Fibroblast of skin of abdomen (primary cell): ENCODE data around the gene NDRG2.
"Not testable (repeated sequence)": the region's sequence is repeated elsewhere in the genome, so short reads cannot be mapped to it uniquely, and the experiment has no call there.

Experiments used
- DNase-seq: peaks from one replicate; pipeline ENCODE4 v3.0.0-alpha.2; 2013

The NDRG2 gene

GRCh38 chr14:21003788-21004346 is 21.0 kb downstream of the NDRG2 start:
- DNase-seq: no peak

- DNase-seq: no peak
Measured at GRCh38 chr14:21001218-21001617, 23.6 kb downstream of the NDRG2 start.

DNA sequence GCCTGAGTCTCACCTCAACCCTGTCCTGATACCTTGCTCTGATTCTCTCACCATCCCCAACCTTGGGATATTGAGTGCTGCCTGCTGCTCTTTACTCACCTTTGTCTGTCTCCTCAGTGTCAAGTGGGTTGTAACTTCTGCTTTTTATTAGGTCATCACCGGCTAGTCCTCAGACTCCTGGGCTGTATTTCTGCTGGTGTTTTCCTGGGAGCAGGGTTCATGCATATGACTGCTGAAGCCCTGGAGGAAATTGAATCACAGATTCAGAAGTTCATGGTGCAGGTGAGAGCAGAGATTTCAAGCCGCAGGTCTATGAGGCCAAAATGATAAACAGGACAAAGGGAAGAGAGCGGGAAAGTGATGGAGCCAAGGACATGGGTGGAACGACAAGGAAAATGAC is 25.3 kb downstream of the NDRG2 start:
- DNase-seq: no peak

- DNase-seq: peak; percentile 63
Measured at GRCh38 chr14:20998674-20999366, 26.0 kb downstream of the NDRG2 start, which contains the start of gene SLC39A2. SLC39A2 (plus strand) TSS chr14:20999293; CDS start chr14:20999447, 154 bp downstream.

- DNase-seq: no peak
Measured at GRCh38 chr14:20998139-20998538, 26.7 kb downstream of the NDRG2 start.

- DNase-seq: no peak
Measured at GRCh38 chr14:20997564-20997963, 27.3 kb downstream of the NDRG2 start.

- no peak for DNase-seq
Measured at GRCh38 chr14:20997115-20997514, 27.7 kb downstream of the NDRG2 start.

DNA sequence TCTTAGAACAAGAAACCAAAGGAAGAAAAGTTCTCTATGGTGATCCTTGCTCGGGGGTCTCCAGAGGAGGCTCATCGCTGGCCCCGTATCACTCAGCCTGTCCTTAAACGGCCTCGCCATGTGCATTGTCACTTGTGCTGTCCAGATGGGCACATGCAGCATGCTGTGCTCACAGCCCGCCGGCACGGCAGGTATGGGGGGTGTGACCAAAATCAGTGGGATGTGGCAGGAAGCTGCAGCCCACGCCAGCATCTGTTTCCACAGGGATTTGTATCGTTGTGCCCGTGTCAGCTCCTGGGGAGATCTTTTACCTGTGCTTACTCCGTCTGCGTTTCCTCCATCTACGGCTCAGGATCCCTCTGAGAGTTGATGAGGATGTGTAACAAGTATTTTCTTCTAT is 28.3 kb downstream of the NDRG2 start:
- no peak for DNase-seq

DNA sequence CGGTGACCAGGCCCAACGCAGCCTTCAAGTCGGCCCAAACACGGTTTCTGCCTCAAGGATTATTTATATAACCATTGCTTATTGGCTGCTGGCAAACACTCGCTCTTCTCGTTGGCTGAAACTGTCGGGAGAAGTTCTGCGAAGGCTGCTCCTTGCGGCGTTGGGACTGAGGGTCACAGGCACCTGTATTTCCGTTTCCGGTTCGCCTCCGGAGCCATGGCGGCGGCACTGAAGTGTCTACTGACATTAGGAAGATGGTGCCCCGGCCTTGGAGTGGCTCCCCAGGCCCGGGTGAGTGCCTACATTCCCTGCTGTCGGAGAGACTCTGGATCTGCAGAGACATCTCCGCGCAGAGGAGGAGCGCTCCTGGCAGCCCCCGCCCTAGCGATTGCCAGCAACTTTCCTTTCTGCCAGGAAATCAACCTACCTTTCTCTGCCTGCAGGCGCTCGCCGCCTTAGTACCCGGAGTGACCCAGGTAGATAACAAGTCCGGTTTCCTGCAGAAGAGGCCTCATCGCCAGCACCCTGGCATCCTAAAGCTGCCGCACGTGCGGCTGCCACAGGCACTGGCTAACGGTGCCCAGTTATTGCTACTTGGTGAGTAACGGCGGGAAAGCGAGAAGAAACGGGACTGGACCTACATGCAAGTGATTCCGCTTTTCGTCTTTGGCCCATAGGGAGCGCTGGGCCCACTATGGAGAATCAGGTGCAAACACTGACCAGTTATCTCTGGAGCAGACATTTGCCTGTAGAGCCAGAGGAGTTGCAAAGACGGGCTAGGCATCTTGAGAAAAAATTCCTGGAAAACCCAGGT is 34.9 kb downstream of the NDRG2 start, which contains the start of gene METTL17:
TSS of gene METTL17 (plus strand) at position 194 of the 814 bp plus-strand sequence. CDS start at position 217, 23 bp downstream.
- peak; percentile 98 for DNase-seq

DNA sequence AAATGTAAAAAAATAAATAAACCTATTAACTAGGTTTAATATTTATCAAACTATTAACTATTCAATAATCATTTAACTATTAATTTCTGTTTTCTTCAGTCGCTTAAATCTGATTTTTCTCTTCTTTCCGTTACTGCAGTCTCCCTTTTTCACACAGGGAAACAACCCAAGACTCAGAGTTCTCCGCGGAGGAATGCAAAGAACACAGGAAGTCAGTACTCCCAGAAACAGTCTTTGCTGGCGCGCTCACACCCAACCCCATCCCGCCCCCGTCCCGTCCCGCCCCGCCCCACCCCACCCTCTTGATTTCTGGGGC is 35.4 kb downstream of the NDRG2 start:
- DNase-seq: no peak

DNA sequence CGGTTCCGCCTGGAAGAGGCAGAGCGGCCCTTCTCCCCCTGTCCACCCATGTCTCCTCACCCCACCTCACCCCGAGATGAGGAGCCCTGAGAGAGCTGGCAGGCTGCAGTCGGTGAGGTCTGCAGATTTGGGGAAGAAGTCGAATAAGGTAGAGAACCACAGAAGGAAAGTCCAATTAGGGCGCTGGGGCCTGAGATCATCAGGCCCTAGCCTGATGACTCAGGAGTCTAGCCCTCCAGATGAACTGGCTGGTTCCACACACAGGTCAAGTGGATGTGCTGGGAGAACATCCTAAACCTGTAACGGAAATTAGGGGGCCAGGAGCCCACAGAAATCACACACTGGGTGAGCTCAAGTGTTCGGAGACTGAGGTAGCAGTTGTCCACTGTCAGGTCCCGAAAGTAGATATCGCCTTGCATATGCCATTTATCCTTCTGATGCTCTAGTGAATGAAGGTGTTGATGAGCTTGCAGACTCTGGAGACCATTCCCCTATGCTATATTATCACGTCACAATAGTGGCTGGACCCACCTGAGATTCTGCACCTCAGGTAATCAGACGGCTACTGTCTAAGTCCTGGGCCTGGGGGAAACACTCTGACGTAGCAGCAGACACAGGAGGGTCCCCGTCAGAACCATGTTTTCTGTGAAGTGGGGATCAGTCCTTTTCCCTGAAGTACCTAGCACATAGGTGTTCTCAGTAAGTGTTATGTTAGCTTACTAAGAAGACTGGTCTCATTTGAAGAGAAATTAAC is 36.0 kb downstream of the NDRG2 start:
- no peak for DNase-seq

GRCh38 chr14:20986811-20987210 is 38.0 kb downstream of the NDRG2 start:
- peak; percentile 94 for DNase-seq

DNA sequence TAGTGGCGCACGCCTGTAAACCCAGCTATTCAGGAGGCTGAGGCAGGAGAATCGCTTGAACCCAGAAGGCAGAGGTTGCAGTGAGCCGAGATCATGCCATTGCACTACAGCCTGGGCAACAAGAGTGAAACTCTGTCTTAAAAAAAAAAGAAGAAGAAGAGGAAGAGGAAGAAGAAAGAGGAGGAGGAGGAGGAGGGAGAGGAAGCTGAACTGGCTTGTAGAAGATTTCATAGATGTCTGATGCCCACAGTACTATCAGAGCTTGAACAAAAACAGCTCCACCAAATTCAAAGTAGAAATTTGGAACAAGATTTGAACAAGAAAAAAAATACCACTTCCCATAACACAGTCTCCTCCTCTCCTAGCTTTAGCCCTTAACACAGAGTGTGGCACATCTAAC is 39.2 kb downstream of the NDRG2 start:
- not testable (repeated sequence) for DNase-seq

DNA sequence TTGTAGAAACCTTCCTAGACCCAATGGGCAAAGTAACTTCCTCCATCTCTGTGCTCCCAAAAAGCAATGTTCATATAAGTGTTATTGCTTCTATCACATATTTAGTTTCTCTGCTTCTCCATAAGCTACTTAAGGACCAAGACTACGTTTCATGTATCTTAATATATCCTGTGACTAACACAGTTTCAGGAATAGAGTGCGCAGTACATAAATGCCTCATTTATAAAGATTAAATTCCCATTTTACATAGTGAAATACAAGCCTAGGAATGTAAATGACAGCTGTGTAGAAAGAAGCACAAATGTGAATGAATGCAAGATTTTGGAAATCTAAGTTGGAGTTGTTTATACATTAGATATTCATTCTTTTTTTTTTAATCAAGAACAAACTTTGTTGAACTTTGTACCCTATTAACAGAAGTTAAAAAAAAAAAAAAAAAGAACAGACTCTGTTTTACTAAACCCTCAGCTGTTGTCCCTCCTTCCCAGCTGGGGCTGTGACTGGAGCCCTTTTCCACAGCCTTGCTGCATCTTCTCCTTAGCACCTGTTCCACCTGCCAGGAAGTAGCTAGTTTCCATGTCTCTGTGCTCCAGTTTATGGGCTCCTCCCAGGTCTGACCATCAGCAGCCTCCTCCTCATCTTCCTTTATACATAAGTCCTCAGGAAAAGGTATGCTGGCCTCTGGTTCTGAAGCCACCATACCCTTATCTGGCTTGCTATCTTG is 42.1 kb downstream of the NDRG2 start:
- no peak for DNase-seq

- no peak for DNase-seq
Measured at GRCh38 chr14:20980906-20981305, 44.0 kb downstream of the NDRG2 start.

- no peak for DNase-seq
Measured at GRCh38 chr14:20978687-20979086, 46.2 kb downstream of the NDRG2 start.

DNA sequence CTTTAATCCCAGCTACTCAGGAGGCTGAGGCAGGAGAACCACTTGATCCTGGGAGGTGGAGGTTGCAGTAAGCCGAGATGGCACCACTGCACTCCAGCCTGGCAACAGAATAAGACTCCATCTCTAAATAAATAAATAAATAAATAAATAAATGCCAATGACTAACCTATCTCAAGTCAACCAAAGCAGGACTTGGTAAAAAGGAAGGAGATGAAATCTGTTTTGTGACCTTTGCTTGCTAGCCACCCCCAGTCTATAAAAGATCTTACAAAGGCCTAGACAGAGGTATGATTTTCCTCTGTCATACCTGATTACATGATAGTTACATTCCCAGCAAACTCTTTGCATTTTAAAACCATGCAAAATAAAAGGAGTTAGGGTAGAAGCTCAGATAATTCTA is 48.6 kb downstream of the NDRG2 start:
- DNase-seq: no peak

DNA sequence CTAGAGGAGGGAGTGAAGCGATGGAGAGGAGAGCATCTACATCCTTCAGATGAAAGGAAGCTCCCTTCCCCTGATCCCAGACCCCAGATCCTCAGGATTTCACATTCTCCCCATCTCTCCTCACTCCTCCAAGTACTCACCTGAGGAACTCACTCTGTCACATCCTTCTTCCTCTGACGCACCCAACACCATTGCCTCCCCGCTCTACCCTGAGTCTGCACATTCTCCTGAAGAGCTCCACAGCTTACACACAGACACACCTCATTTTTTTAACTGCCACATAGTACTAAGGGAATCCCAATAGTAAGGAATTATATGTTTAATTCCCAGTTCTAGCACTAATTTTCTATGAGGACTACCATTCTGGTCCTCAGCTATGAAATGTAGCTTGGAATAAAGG is 51.4 kb downstream of the NDRG2 start:
- no peak for DNase-seq

- DNase-seq: no peak
Measured at GRCh38 chr14:20971705-20972021, 53.2 kb downstream of the NDRG2 start.

GRCh38 chr14:20970983-20971704 is 53.7 kb downstream of the NDRG2 start:
- peak; percentile 85 for DNase-seq

DNA sequence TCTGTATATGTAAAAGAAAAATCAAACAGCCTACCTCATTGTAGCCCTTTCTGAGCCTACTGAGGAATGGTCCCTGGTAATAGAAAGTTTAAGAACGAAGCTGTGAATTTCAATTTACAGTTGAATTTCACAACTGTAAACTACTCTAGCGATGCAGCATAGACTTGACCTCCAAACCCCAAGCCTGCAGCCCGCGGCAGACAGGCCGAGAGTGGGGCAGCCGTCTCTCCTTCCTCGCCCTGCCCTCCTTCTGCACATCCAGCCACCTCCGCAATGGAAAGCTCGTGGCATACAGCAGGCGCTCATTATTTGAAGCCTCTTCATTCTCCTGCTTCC is 54.2 kb downstream of the NDRG2 start:
- no peak for DNase-seq

GRCh38 chr14:20969336-20969735 is 55.5 kb downstream of the NDRG2 start:
- DNase-seq: no peak
